ENCODE results near the gene BBOF1.
"Not testable (repeated sequence)": the region's sequence is repeated elsewhere in the genome, so short reads cannot be mapped to it uniquely, and the experiment has no call there.

The BBOF1 gene

GRCh38 chr14:74085828-74086227, 66.7 kb downstream of the BBOF1 start:
- in situ Hi-C loops (cut with HindIII; ENCODE audit: low sequenced_read_pairs) = no loop called here

GRCh38 chr14:74089251-74090020, 70.3 kb downstream of the BBOF1 start:
- in situ Hi-C loops (cut with HindIII; ENCODE audit: low sequenced_read_pairs) = no loop called here

DNA sequence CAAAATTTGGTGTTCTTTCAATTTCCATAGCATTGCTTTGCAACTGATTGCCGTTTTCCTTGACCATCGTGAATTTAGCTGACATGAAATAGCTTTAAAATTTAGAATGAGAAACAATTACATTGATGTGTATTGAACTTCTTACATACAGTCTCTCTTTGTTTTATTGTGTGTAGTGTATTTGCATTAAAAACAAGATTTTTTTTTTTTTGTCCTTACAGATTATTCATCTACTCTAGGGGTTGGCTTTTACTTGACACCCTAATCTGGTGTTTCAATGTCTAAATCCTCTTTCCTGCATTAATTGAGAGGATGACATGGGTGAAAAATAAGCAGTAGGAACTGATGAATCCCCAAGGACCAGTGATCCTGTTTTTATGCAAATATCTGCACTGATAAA, 86.2 kb downstream of the BBOF1 start:
- in situ Hi-C loops (cut with HindIII; ENCODE audit: low sequenced_read_pairs) = no loop called here

GRCh38 chr14:74109369-74109768, 90.2 kb downstream of the BBOF1 start:
- in situ Hi-C loops (cut with HindIII; ENCODE audit: low sequenced_read_pairs) = no loop called here

DNA sequence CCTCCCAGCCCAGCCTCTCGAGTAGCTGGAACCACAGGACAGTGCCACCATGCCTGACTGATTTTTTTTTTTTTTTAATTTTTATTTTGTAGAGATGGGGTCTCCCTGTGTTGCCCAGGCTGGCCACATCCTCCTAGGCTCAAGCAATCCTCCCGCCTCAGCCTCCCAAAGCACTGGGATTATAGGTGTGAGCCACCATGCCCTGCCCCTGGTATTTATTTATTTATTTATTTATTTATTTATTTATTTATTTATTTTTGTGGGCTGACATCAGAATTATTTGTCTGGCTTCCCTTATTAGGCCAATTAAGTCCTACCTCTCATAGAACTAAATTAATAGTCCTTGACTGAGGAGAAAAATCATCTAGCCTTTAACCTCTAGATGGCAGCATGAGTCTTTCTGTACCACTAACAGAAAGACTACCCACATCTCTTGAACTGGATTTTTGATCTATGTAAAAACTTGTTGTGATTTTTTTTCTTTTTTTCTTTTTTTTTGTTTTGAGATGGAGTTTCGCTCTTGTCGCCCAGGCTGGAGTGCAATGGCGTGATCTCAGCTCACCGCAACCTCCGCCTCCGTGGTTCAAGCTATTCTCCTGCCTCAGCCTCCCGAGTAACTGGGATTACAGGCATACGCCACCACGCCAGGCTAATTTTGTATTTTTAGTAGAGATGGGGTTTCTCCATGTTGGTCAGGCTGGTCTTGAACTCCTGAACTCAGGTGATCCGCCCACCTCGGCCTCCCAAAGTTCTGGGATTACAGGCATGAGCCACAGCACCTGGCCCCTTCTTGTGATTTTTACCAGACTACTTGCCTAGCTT, 92.5 kb downstream of the BBOF1 start:
- in situ Hi-C loops (cut with HindIII; ENCODE audit: low sequenced_read_pairs) = not testable (repeated sequence)

Measured in DLD1 (cell line).